GM23338 (cell line): ENCODE data around the gene KAT6B. TPM values are rescaled to one million over a fixed set of nuclear protein-coding genes. Genes with fewer than 3 reads are reported as not detected.

Experiments
- ATAC-seq: fragments of 200-7000 bp; cut with Tn5 transposase; 3 replicates; pipeline ENCODE4 v1.9.1; 2020
- DNase-seq: peaks from one replicate; pipeline ENCODE4 v3.0.0-alpha.2; 2015; ENCODE audit warnings: low spot score
- H2AFZ ChIP-seq: fragments of 200-600 bp; sonication (generic); 2 replicates; pipeline ENCODE4 v1.8.0; 2016; ENCODE audit warnings: antibody characterized with exemption, mild to moderate bottlenecking, moderate library complexity
- H3F3A ChIP-seq: fragments of 200-600 bp; sonication (generic); replicated peaks from 2 replicates; pipeline ENCODE4 v1.8.0; 2017; ENCODE audit warnings: antibody characterized with exemption, mixed run types, low read depth
- H3K27ac ChIP-seq: fragments of 200-600 bp; sonication (generic); 2 replicates; pipeline ENCODE4 v1.6.1; 2016; ENCODE audit warnings: low read depth
- H3K27me3 ChIP-seq: fragments of 200-600 bp; sonication (generic); 2 replicates; pipeline ENCODE4 v1.8.0; 2016; ENCODE audit warnings: mild to moderate bottlenecking, mixed run types, moderate library complexity; ENCODE audit not compliant: insufficient read depth
- H3K36me3 ChIP-seq: fragments of 200-600 bp; sonication (generic); 2 replicates; pipeline ENCODE4 v1.8.0; 2016; ENCODE audit warnings: mild to moderate bottlenecking; ENCODE audit not compliant: insufficient read depth
- H3K4me1 ChIP-seq: fragments of 200-600 bp; sonication (generic); 2 replicates; pipeline ENCODE4 v1.8.0; 2016; ENCODE audit warnings: mild to moderate bottlenecking, moderate library complexity; ENCODE audit not compliant: insufficient read depth
- H3K4me2 ChIP-seq: fragments of 200-600 bp; sonication (generic); 2 replicates; pipeline ENCODE4 v1.7.1; 2017; ENCODE audit warnings: mixed run types
- H3K4me3 ChIP-seq: fragments of 200-600 bp; sonication (generic); 2 replicates; pipeline ENCODE4 v1.6.1; 2016; ENCODE audit warnings: mixed run types
- H3K79me2 ChIP-seq: fragments of 200-600 bp; sonication (generic); replicated peaks from 2 replicates; pipeline ENCODE4 v1.8.0; 2017; ENCODE audit warnings: mild to moderate bottlenecking; ENCODE audit not compliant: insufficient read depth
- H3K9me2 ChIP-seq: fragments of 200-600 bp; sonication (generic); 2 replicates; pipeline ENCODE4 v1.8.0; 2017; ENCODE audit not compliant: insufficient read depth
- H4K20me1 ChIP-seq: fragments of 200-600 bp; sonication (generic); replicated peaks from 2 replicates; pipeline ENCODE4 v1.8.0; 2017; ENCODE audit warnings: mild to moderate bottlenecking; ENCODE audit not compliant: insufficient read depth
- H3K27ac Mint-ChIP-seq: 2 replicates; pipeline ENCODE4 v1.8.0; 2020; ENCODE audit warnings: inconsistent platforms, mild to moderate bottlenecking, moderate library complexity, mixed read lengths
- H3K27me3 Mint-ChIP-seq: 3 replicates; pipeline ENCODE4 v1.8.0; 2022; ENCODE audit warnings: low read depth, mild to moderate bottlenecking, moderate library complexity, mixed read lengths, inconsistent platforms; ENCODE audit not compliant: insufficient read depth, poor library complexity
- H3K36me3 Mint-ChIP-seq: 3 replicates; pipeline ENCODE4 v1.8.0; 2021; ENCODE audit warnings: low read depth, mild to moderate bottlenecking, inconsistent platforms, moderate library complexity, mixed read lengths
- H3K4me1 Mint-ChIP-seq: 3 replicates; pipeline ENCODE4 v1.8.0; 2020; ENCODE audit warnings: mild to moderate bottlenecking, inconsistent platforms, mixed read lengths
- H3K4me3 Mint-ChIP-seq: 3 replicates; pipeline ENCODE4 v1.8.0; 2021; ENCODE audit warnings: moderate library complexity, mild to moderate bottlenecking, inconsistent platforms, mixed read lengths
- H3K9me3 Mint-ChIP-seq: 3 replicates; pipeline ENCODE4 v1.8.0; 2020; ENCODE audit warnings: moderate library complexity, mild to moderate bottlenecking, inconsistent platforms, mixed read lengths
- CREB1 ChIP-seq: fragments of 250-450 bp; sonication (Bioruptor Pico); IDR thresholded peaks from 2 replicates; pipeline ENCODE4 v1.5.0; 2020; ENCODE audit warnings: low read depth, mild to moderate bottlenecking, moderate library complexity
- ETS1 ChIP-seq: IDR thresholded peaks from 2 replicates; pipeline ENCODE4 v1.6.1; 2016; ENCODE audit warnings: antibody characterized with exemption
- EZH2 ChIP-seq: fragments of 200-600 bp; sonication (generic); IDR thresholded peaks from one replicate; pipeline ENCODE4 v1.8.0; 2017; ENCODE audit warnings: antibody characterized with exemption, mild to moderate bottlenecking, low read depth; ENCODE audit not compliant: unreplicated experiment
- EZH2phosphoT487 ChIP-seq: fragments of 200-600 bp; sonication (generic); IDR thresholded peaks from one replicate; pipeline ENCODE4 v1.8.1; 2018; ENCODE audit warnings: antibody characterized with exemption; ENCODE audit not compliant: unreplicated experiment
- JUNB ChIP-seq: IDR thresholded peaks from one replicate; pipeline ENCODE4 v1.6.1; 2016; ENCODE audit warnings: antibody characterized with exemption; ENCODE audit not compliant: unreplicated experiment
- NANOG ChIP-seq: IDR thresholded peaks from 2 replicates; pipeline ENCODE4 v1.6.1; 2016; ENCODE audit warnings: antibody characterized with exemption, borderline replicate concordance
- POLR2AphosphoS5 ChIP-seq: IDR thresholded peaks from 2 replicates; pipeline ENCODE4 v1.6.1; 2016; ENCODE audit warnings: antibody characterized with exemption, low read depth
- ZNF114 ChIP-seq: fragments of 250-450 bp; sonication (Bioruptor Pico); IDR thresholded peaks from 2 replicates; pipeline ENCODE4 v1.5.0; 2020; ENCODE audit warnings: mild to moderate bottlenecking, moderate library complexity
- ZNF331 ChIP-seq: fragments of 250-450 bp; sonication (Bioruptor Pico); IDR thresholded peaks from 2 replicates; pipeline ENCODE4 v1.5.0; 2020; ENCODE audit warnings: low read depth, mild to moderate bottlenecking, moderate library complexity
- ZNF462 ChIP-seq: fragments of 250-450 bp; sonication (Bioruptor Pico); IDR thresholded peaks from 2 replicates; pipeline ENCODE4 v1.5.0; 2020; ENCODE audit warnings: mild to moderate bottlenecking, moderate library complexity
- polyA plus RNA-seq: library from polyadenylated mRNA; unstranded; fragments of >200 nt; fragmentation: Nextera tagmentation; extraction: Ambion mirVana; gene quantifications from 2 replicates; pipeline ENCODE4 v1.2.1, GENCODE V29; 2016
- total RNA-seq: library from RNA; depleted of rRNA; stranded (reverse); fragments of >200 nt; shearing (Covaris generic); gene quantifications from 2 replicates; pipeline ENCODE4 v1.2.3, GENCODE V29; 2014

KAT6B gene
- total and polyA plus RNA-seq, 2 experiments from 2014 or later = 21.3 to 31.4 TPM

- H3K4me1 ChIP-seq = peaks cover 17% of the 10 kb centered on the region
- H3K27ac ChIP-seq = no peak overlapping the region
- no peaks in the 10 kb centered on the region for H3K9me2 ChIP-seq
- ATAC-seq = no peak
- no peaks in the 10 kb centered on the region for H3K9me3 Mint-ChIP-seq
- TF ChIP-seq EZH2 (no peak), ZNF462 (CRISPR knock-in tag) (no peak), JUNB (no peak), POLR2AphosphoS5 (no peak), ETS1 (no peak), CREB1 (CRISPR knock-in tag) (no peak), ZNF331 (CRISPR knock-in tag) (no peak), NANOG (no peak), EZH2phosphoT487 (no peak), ZNF114 (no peak)
- H4K20me1 ChIP-seq = no peaks in the 10 kb centered on the region
- no peaks in the 10 kb centered on the region for H3K36me3 ChIP-seq
- H3K27me3 ChIP-seq = no peaks in the 10 kb centered on the region
- no peaks in the 10 kb centered on the region for H3K36me3 Mint-ChIP-seq
- H3K4me2 ChIP-seq = no peak overlapping the region
- H3K4me3 Mint-ChIP-seq = no peak overlapping the region
- no peak for DNase-seq
- no peak overlapping the region for H2AFZ ChIP-seq
- no peaks in the 10 kb centered on the region for H3F3A ChIP-seq
- H3K4me3 ChIP-seq = no peak overlapping the region
- peaks cover 30% of the 10 kb centered on the region for H3K4me1 Mint-ChIP-seq
- peaks cover 3% of the 10 kb centered on the region for H3K27me3 Mint-ChIP-seq
- no peak overlapping the region for H3K27ac Mint-ChIP-seq
- H3K79me2 ChIP-seq = peaks cover 91% of the 10 kb centered on the region
Measured at GRCh38 chr10:74871595-74872382, 45.4 kb downstream of the KAT6B start.
